Osteocyte (in vitro differentiated cells): ENCODE results near the gene CLIP2. TPM values are rescaled to one million over a fixed set of nuclear protein-coding genes. Genes with fewer than 3 reads are reported as not detected.

Experiments used
- DNase-seq: peaks from one replicate; pipeline ENCODE4 v3.0.0; 2021; ENCODE audit warnings: mixed read lengths; ENCODE audit not compliant: unreplicated experiment; ENCODE audit errors: extremely low spot score
- H3K27ac Mint-ChIP-seq: one replicate; pipeline ENCODE4 v1.8.0; 2021; ENCODE audit warnings: mild to moderate bottlenecking, mixed read lengths; ENCODE audit not compliant: unreplicated experiment
- H3K27me3 Mint-ChIP-seq: one replicate; pipeline ENCODE4 v1.8.0; 2021; ENCODE audit warnings: mixed read lengths; ENCODE audit not compliant: unreplicated experiment
- H3K36me3 Mint-ChIP-seq: one replicate; pipeline ENCODE4 v1.8.0; 2021; ENCODE audit warnings: mixed read lengths; ENCODE audit not compliant: unreplicated experiment
- H3K4me1 Mint-ChIP-seq: one replicate; pipeline ENCODE4 v1.8.0; 2021; ENCODE audit warnings: mixed read lengths; ENCODE audit not compliant: unreplicated experiment
- H3K4me3 Mint-ChIP-seq: one replicate; pipeline ENCODE4 v1.8.0; 2021; ENCODE audit warnings: mild to moderate bottlenecking, moderate library complexity, mixed read lengths; ENCODE audit not compliant: unreplicated experiment
- H3K9me3 Mint-ChIP-seq: one replicate; pipeline ENCODE4 v1.8.0; 2021; ENCODE audit warnings: mixed read lengths; ENCODE audit not compliant: unreplicated experiment
- CTCF ChIP-seq: fragments of 200-600 bp; sonication (generic); IDR thresholded peaks from 2 replicates; pipeline ENCODE4 v1.5.0; 2021; ENCODE audit warnings: antibody characterized with exemption, mild to moderate bottlenecking, moderate library complexity
- total RNA-seq: library from RNA; stranded (reverse); gene quantifications from 2 replicates; pipeline ENCODE4 v1.2.1, GENCODE V29; 2021

The CLIP2 gene
- total RNA-seq, 1 donor from 2014 or later: 40.7 TPM

GRCh38 chr7:74454021-74454924, 165.1 kb downstream of the CLIP2 start:
- Mint-ChIP-seq H3K27ac (peak overlapping the region; percentile 78), H3K36me3 (no peaks in the 10 kb centered on the region), H3K4me1 (peaks cover 22% of the 10 kb centered on the region), H3K9me3 (no peaks in the 10 kb centered on the region), H3K4me3 (peak overlapping the region; percentile 73), H3K27me3 (no peaks in the 10 kb centered on the region)
- no peak for DNase-seq
- no peak for TF ChIP-seq CTCF

GRCh38 chr7:74454925-74455288, 165.7 kb downstream of the CLIP2 start:
- Mint-ChIP-seq H3K36me3 (no peaks in the 10 kb centered on the region), H3K9me3 (no peaks in the 10 kb centered on the region), H3K27me3 (no peaks in the 10 kb centered on the region), H3K27ac (peak overlapping the region; percentile 78), H3K4me3 (peak overlapping the region; percentile 69), H3K4me1 (peaks cover 22% of the 10 kb centered on the region)
- DNase-seq: no peak
- TF ChIP-seq CTCF: no peak

GRCh38 chr7:74455291-74455804, 166.1 kb downstream of the CLIP2 start:
- peak overlapping the region; percentile 78 for H3K27ac Mint-ChIP-seq
- peaks cover 22% of the 10 kb centered on the region for H3K4me1 Mint-ChIP-seq
- peak overlapping the region; percentile 69 for H3K4me3 Mint-ChIP-seq
- no peaks in the 10 kb centered on the region for H3K36me3 Mint-ChIP-seq
- TF ChIP-seq CTCF: no peak
- DNase-seq: no peak
- no peaks in the 10 kb centered on the region for H3K27me3 Mint-ChIP-seq
- H3K9me3 Mint-ChIP-seq: no peaks in the 10 kb centered on the region

Other genes starting within 250 kb of the CLIP2 start
- gene LIMK1, start 205.6 kb upstream of the CLIP2 start, total RNA-seq: 19.8 and 20.3 TPM in 2 replicates
- gene EIF4H, start 115.1 kb upstream of the CLIP2 start, total RNA-seq: 205 and 208 TPM in 2 replicates
- 0.52 and 0.67 TPM in 2 replicates for gene LAT2, start 79.4 kb upstream of the CLIP2 start, total RNA-seq
- 13.5 and 13.8 TPM in 2 replicates for gene RFC2, start 35.0 kb upstream of the CLIP2 start, total RNA-seq
- gene GTF2IRD1, start 164.5 kb downstream of the CLIP2 start, total RNA-seq: 44.7 and 48.7 TPM in 2 replicates